Measurements from ENCODE around the gene LCN12.

The LCN12 gene, protein sequence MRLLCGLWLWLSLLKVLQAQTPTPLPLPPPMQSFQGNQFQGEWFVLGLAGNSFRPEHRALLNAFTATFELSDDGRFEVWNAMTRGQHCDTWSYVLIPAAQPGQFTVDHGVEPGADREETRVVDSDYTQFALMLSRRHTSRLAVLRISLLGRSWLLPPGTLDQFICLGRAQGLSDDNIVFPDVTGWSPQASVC

DNA sequence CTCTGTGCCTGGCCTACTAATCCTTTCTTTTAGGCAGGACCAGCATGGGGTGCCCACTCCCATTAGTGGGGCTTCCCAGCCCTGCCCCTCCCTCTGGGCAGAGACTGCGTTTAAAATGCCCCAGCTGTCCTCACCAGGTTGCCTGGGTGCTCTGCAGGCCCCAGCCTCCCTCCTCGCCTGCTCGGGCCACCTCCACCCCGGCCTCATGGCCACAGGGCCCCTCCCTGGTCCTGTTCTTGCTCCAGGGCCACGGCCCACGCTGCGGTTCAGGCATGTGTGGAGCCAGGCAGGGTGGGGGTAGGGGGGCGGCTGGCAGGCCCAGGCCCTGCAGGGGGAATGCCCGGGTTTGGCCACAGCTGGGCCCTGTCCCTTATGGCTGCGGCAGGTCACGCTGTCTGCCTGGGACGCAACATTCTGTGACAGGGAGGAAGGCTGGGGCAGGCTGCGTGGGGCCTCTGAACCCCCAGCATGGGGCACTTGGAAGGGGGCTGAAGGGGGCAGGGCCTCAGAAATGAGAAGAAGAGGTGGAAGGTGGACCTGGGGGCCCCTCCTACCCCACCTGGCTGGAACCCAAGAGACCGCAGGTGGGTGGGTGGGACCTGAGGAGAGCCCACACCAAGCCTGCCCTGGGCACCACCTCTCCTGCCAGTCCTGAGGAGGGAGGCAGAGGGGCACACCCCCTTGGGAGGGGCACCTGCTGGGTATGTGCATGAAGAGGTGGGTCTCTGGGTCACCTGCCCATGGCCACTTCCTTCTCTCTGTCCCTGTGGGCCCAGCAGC is at the start of gene LCN12:
Gene LCN12, plus strand, starts transcription at position 733 of the 780 bp plus-strand sequence. CDS start 55 bp downstream, outside the sequence.
- no peak for TF ChIP-seq POLR2AphosphoS5 (IDR thresholded peaks at IDR 0.05; ENCODE audit: borderline replicate concordance, low read depth, low read length)
- TF ChIP-seq EZH2 (IDR thresholded peaks at IDR 0.05) = no peak
- TF ChIP-seq FOXP2 (optimal IDR thresholded peaks at IDR 0.05; ENCODE audit: control extremely low read depth, extremely low read length, insufficient read depth) = no peak
- no peak for DNase-seq (ENCODE audit: low read depth, low spot score)
- H3K27ac ChIP-seq = no peak within 1 kb of the TSS

DNA sequence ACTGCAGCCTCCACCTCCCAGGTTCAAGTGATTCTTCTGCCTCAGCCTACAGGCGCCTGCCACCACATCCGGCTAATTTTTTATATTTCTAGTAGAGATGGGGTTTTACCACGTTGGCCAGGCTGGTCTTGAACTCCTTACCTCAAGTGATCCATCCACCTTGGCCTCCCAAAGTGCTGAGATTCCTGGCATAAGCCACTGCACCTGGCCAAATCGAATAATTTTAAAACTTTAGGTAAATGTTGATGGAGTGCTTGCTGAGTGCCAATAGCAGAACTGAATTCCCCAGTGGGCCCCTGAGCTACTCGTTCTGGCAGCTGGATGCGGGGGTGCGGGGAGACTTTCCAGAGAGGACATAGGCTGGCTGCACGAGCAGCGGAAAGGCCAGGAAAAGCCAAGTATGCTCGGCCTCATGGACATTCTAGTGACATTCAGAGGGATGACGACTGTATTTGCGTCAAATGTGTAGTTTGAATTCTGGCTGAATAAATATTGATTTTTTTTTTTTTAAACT is 49.0 kb upstream of the LCN12 start:
- no peak overlapping the region for H3K4me3 ChIP-seq
- no peak overlapping the region for H3K9ac ChIP-seq (ENCODE audit: insufficient read length)
- H3K27ac ChIP-seq = no peak overlapping the region
- TF ChIP-seq POLR2AphosphoS5 (IDR thresholded peaks at IDR 0.05; ENCODE audit: borderline replicate concordance, low read depth, low read length) = no peak
- TF ChIP-seq EZH2 (IDR thresholded peaks at IDR 0.05) = no peak
- no peak for TF ChIP-seq FOXP2 (optimal IDR thresholded peaks at IDR 0.05; ENCODE audit: control extremely low read depth, extremely low read length, insufficient read depth)
- peaks cover 72% of the 10 kb centered on the region for H3K36me3 ChIP-seq (ENCODE audit: insufficient read depth, low read length)
- no peaks in the 10 kb centered on the region for H3K9me3 ChIP-seq (ENCODE audit: low read depth, low read length)
- no peak for DNase-seq (ENCODE audit: low read depth, low spot score)

More for the DNA sequence above, at the start of gene LCN12:
- Histone ChIP-seq H3K4me3 (no peak within 1 kb of the TSS), H3K36me3 (ENCODE audit: insufficient read depth, low read length) (no peaks in the 10 kb centered on the region), H3K9ac (ENCODE audit: insufficient read length) (no peak within 1 kb of the TSS), H3K9me3 (ENCODE audit: low read depth, low read length) (no peaks in the 10 kb centered on the region)

DNA sequence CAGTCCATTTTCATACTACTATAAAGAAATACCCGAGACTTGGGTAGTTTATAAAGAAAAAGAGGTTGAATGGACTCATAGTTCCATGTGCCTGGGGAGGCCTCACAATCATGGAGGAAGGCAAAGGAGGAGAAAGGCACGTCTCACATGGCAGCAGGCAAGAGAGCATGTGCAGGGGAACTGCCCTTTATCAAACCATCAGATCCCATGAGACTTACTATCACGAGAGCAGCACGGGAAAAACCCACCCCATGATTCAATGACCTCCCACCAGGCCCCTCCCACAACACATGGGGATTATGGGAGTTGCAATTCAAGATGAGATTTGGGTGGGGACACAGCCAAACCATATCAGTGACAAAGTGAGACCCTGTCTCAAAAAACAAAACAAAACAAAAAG is 45.8 kb upstream of the LCN12 start:
- H3K9me3 ChIP-seq (ENCODE audit: low read depth, low read length) = no peaks in the 10 kb centered on the region
- H3K36me3 ChIP-seq (ENCODE audit: insufficient read depth, low read length) = peaks cover 58% of the 10 kb centered on the region
- H3K4me3 ChIP-seq = no peak overlapping the region
- H3K9ac ChIP-seq (ENCODE audit: insufficient read length) = no peak overlapping the region
- DNase-seq (ENCODE audit: low read depth, low spot score) = no peak
- no peak overlapping the region for H3K27ac ChIP-seq
- no peak for TF ChIP-seq EZH2 (IDR thresholded peaks at IDR 0.05)
- TF ChIP-seq POLR2AphosphoS5 (IDR thresholded peaks at IDR 0.05; ENCODE audit: borderline replicate concordance, low read depth, low read length) = no peak

DNA sequence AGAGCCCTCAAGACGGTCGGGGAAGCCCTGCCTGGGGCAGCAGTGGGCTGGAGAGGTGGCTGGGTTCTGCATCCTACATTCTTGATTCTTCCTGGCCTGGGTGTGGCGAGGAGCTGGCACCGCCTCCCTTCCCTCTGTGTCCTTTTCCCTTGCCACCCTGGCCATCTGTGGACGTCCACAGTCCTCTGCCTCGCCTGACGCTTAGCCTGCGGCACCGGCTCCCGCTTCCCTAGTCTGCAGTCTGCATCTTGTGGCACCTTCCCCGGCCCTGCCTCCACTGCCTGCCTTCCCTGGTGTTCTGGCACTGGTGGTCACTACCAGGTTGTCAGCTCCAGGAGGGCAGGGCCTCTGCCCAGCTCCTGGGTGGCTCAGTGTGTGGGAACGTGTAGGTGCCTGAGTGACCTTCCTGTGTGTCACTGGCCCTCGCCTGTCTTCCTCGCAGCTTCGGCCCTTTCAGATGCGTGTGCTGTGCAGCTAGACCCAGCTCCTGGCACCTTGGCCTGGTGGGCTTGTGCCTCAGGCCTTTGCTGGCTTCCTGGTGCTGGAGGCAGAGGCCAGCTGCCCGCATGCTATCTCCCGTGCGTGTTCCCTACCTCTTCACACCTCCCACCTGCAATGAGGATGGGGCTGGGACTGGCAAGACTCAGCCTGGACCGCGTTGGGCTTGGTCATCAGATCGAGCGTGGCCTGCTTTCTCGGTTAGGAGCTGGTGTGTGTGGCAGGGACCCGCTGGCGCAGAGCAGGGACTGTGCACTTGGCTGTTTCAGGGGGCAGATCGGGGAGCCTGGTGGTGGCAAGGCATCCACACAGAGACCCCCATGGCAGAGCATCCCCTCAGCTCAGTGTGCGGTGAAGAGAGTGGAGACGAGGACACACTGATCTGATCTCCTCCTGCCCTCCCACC is 44.8 kb upstream of the LCN12 start:
- Histone ChIP-seq H3K4me3 (no peak overlapping the region), H3K36me3 (ENCODE audit: insufficient read depth, low read length) (peaks cover 48% of the 10 kb centered on the region; the same call in 1 of the 2 replicates)

DNA sequence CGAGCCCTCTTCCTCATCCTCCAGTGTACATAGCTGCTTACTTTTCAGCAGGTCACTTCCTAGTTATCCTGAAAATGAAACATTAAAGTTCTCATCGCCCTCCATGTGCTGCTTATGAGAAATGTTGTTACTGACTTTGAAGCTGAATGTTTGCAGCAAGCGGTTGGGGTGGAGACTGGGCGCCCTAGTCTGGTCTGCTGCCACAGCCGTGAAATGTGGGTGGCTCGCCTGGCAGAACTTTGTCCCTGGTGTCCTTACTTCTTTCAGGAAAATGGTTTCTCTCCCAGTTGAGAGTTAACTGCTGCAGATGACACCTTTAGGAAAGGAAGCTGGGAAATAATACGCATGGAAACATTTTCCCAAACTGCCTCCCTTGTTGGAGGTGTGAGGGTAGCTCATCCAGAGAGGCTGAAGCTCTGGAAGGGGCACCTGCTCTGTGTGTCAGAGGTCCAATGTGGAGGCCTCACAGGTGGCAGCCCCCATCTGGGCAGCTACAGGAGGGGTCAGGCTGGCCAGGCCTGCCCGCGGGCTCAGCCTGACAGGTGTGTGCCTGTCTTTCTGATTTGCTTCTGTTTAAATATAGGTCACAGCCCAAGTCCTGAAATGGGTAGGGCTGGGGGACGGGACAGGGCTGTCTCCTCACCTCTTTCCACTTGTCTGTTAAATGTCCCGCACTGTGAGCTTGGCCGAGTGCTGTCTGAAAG is 41.7 kb upstream of the LCN12 start:
- H3K27ac ChIP-seq = no peak overlapping the region
- peaks cover 49% of the 10 kb centered on the region; the same call in 1 of the 2 replicates for H3K36me3 ChIP-seq (ENCODE audit: insufficient read depth, low read length)
- TF ChIP-seq POLR2AphosphoS5 (IDR thresholded peaks at IDR 0.05; ENCODE audit: borderline replicate concordance, low read depth, low read length) (no peak), EZH2 (IDR thresholded peaks at IDR 0.05) (no peak), FOXP2 (optimal IDR thresholded peaks at IDR 0.05; ENCODE audit: control extremely low read depth, extremely low read length, insufficient read depth) (no peak)
- H3K9me3 ChIP-seq (ENCODE audit: low read depth, low read length) = no peaks in the 10 kb centered on the region
- no peak for DNase-seq (ENCODE audit: low read depth, low spot score)
- H3K9ac ChIP-seq (ENCODE audit: insufficient read length) = no peak overlapping the region
- H3K4me3 ChIP-seq = no peak overlapping the region

More for the DNA sequence above, 44.8 kb upstream of the LCN12 start:
- DNase-seq (ENCODE audit: low read depth, low spot score) = no peak
- Histone ChIP-seq H3K9ac (ENCODE audit: insufficient read length) (no peak overlapping the region), H3K27ac (no peak overlapping the region), H3K9me3 (ENCODE audit: low read depth, low read length) (no peaks in the 10 kb centered on the region)
- no peak for TF ChIP-seq FOXP2 (optimal IDR thresholded peaks at IDR 0.05; ENCODE audit: control extremely low read depth, extremely low read length, insufficient read depth)
- TF ChIP-seq EZH2 (IDR thresholded peaks at IDR 0.05) = no peak
- TF ChIP-seq POLR2AphosphoS5 (IDR thresholded peaks at IDR 0.05; ENCODE audit: borderline replicate concordance, low read depth, low read length) = no peak

DNA sequence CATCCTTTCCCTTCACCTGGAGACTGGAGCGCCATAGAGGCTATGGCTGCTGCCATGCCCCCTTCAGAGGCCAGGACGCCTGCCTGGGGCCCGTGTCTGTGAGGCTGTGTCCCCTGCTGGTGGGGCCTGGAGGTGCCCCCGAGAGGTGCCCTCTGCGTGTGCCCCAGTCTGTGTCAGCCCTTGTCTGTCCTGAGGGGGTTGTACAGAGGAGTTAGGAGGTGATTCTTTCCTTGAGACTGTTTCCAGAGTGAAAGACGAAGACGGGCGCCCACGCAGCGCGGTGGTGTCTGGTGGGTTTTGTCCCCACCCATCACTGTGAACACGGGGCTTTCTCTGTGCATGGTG is 41.2 kb upstream of the LCN12 start:
- H3K36me3 ChIP-seq (ENCODE audit: insufficient read depth, low read length) = peaks cover 49% of the 10 kb centered on the region; the same call in 1 of the 2 replicates
- H3K4me3 ChIP-seq = no peak overlapping the region
- no peak overlapping the region for H3K27ac ChIP-seq
- TF ChIP-seq POLR2AphosphoS5 (IDR thresholded peaks at IDR 0.05; ENCODE audit: borderline replicate concordance, low read depth, low read length) = no peak
- TF ChIP-seq EZH2 (IDR thresholded peaks at IDR 0.05) = no peak
- no peak for TF ChIP-seq FOXP2 (optimal IDR thresholded peaks at IDR 0.05; ENCODE audit: control extremely low read depth, extremely low read length, insufficient read depth)
- H3K9me3 ChIP-seq (ENCODE audit: low read depth, low read length) = no peaks in the 10 kb centered on the region
- H3K9ac ChIP-seq (ENCODE audit: insufficient read length) = no peak overlapping the region
- DNase-seq (ENCODE audit: low read depth, low spot score) = no peak

DNA sequence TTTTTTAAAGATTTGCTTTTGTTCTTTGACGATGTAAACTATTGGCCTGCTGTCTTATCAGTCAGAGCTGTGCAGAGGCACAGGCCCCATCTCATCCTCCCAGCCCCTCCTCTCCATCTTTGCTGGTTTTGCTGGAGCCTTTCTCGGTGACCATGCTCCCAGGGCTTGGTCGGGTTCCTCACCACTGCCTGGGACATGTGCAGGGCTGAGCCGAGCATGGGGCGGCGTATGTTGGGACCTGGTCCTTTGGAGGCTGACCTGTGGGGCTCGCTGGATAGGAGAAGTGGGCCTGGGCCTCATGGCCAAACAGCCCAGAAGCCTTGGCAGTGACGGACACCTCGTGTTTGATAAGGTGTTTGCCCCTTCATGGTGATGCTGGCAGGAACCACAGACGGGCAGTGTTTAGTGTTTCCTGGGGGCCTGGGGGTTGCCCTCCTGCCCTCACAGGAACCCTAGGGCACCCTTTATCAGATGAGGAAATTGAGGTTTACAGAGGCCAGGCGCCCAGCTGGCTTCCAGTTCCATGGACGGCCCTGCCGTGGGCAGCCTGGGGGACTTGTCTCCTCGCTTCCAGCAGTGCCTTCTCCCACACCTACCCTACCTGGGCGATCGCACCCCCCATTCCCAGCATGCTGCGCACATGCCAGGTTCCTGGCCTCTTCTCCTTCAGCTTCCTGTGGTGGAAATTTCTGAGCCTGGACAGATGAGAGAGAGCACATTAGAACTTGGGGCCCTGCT is 38.2 kb upstream of the LCN12 start:
- H3K9me3 ChIP-seq (ENCODE audit: low read depth, low read length) = no peaks in the 10 kb centered on the region
- DNase-seq (ENCODE audit: low read depth, low spot score) = no peak
- H3K27ac ChIP-seq = no peak overlapping the region
- TF ChIP-seq FOXP2 (optimal IDR thresholded peaks at IDR 0.05; ENCODE audit: control extremely low read depth, extremely low read length, insufficient read depth) = no peak
- H3K4me3 ChIP-seq = no peak overlapping the region
- H3K36me3 ChIP-seq (ENCODE audit: insufficient read depth, low read length) = peaks cover 47% of the 10 kb centered on the region; the same call in 1 of the 2 replicates
- H3K9ac ChIP-seq (ENCODE audit: insufficient read length) = no peak overlapping the region

All from SK-N-MC (cell line).